Measurements from ENCODE around the gene SEMA3G.

The SEMA3G gene

GRCh38 chr3:52439426-52440248, 5.3 kb downstream of the SEMA3G start:
- Histone ChIP-seq H3K36me3 (ENCODE audit: insufficient read depth, low read length) (no peaks in the 10 kb centered on the region), H3K9ac (ENCODE audit: insufficient read length) (no peak overlapping the region), H3K4me3 (no peak overlapping the region), H3K9me3 (ENCODE audit: low read depth, low read length) (no peaks in the 10 kb centered on the region), H3K27ac (no peak overlapping the region)
- no peak for DNase-seq (ENCODE audit: low read depth, low spot score)
- TF ChIP-seq FOXP2 (optimal IDR thresholded peaks at IDR 0.05; ENCODE audit: control extremely low read depth, extremely low read length, insufficient read depth) (no peak), EZH2 (IDR thresholded peaks at IDR 0.05) (no peak), POLR2AphosphoS5 (IDR thresholded peaks at IDR 0.05; ENCODE audit: borderline replicate concordance, low read depth, low read length) (no peak)

GRCh38 chr3:52438579-52439425, 6.1 kb downstream of the SEMA3G start:
- DNase-seq (ENCODE audit: low read depth, low spot score) = no peak
- Histone ChIP-seq H3K9me3 (ENCODE audit: low read depth, low read length) (no peaks in the 10 kb centered on the region), H3K9ac (ENCODE audit: insufficient read length) (no peak overlapping the region), H3K4me3 (no peak overlapping the region), H3K36me3 (ENCODE audit: insufficient read depth, low read length) (no peaks in the 10 kb centered on the region), H3K27ac (no peak overlapping the region)
- TF ChIP-seq EZH2 (IDR thresholded peaks at IDR 0.05) (no peak), POLR2AphosphoS5 (IDR thresholded peaks at IDR 0.05; ENCODE audit: borderline replicate concordance, low read depth, low read length) (no peak), FOXP2 (optimal IDR thresholded peaks at IDR 0.05; ENCODE audit: control extremely low read depth, extremely low read length, insufficient read depth) (no peak)

- TF ChIP-seq POLR2AphosphoS5 (IDR thresholded peaks at IDR 0.05; ENCODE audit: borderline replicate concordance, low read depth, low read length) = no peak
- TF ChIP-seq EZH2 (IDR thresholded peaks at IDR 0.05) = no peak
- no peak for TF ChIP-seq FOXP2 (optimal IDR thresholded peaks at IDR 0.05; ENCODE audit: control extremely low read depth, extremely low read length, insufficient read depth)
- H3K36me3 ChIP-seq (ENCODE audit: insufficient read depth, low read length) = no peaks in the 10 kb centered on the region
- no peak overlapping the region for H3K9ac ChIP-seq (ENCODE audit: insufficient read length)
- DNase-seq (ENCODE audit: low read depth, low spot score) = no peak
- H3K27ac ChIP-seq = no peak overlapping the region
- H3K9me3 ChIP-seq (ENCODE audit: low read depth, low read length) = no peaks in the 10 kb centered on the region
- H3K4me3 ChIP-seq = no peak overlapping the region
Observed at GRCh38 chr3:52438104-52438376, 6.9 kb downstream of the SEMA3G start.

GRCh38 chr3:52437326-52438103, 7.4 kb downstream of the SEMA3G start:
- Histone ChIP-seq H3K9ac (ENCODE audit: insufficient read length) (no peak overlapping the region), H3K9me3 (ENCODE audit: low read depth, low read length) (no peaks in the 10 kb centered on the region), H3K36me3 (ENCODE audit: insufficient read depth, low read length) (no peaks in the 10 kb centered on the region), H3K27ac (no peak overlapping the region), H3K4me3 (no peak overlapping the region)
- no peak for TF ChIP-seq FOXP2 (optimal IDR thresholded peaks at IDR 0.05; ENCODE audit: control extremely low read depth, extremely low read length, insufficient read depth)
- no peak for TF ChIP-seq POLR2AphosphoS5 (IDR thresholded peaks at IDR 0.05; ENCODE audit: borderline replicate concordance, low read depth, low read length)
- TF ChIP-seq EZH2 (IDR thresholded peaks at IDR 0.05) = no peak
- no peak for DNase-seq (ENCODE audit: low read depth, low spot score)

- Histone ChIP-seq H3K9me3 (ENCODE audit: low read depth, low read length) (no peaks in the 10 kb centered on the region), H3K36me3 (ENCODE audit: insufficient read depth, low read length) (no peaks in the 10 kb centered on the region), H3K4me3 (no peak overlapping the region), H3K9ac (ENCODE audit: insufficient read length) (no peak overlapping the region), H3K27ac (no peak overlapping the region)
- DNase-seq (ENCODE audit: low read depth, low spot score) = no peak
- TF ChIP-seq POLR2AphosphoS5 (IDR thresholded peaks at IDR 0.05; ENCODE audit: borderline replicate concordance, low read depth, low read length) (no peak), EZH2 (IDR thresholded peaks at IDR 0.05) (no peak), FOXP2 (optimal IDR thresholded peaks at IDR 0.05; ENCODE audit: control extremely low read depth, extremely low read length, insufficient read depth) (no peak)
Observed at GRCh38 chr3:52436500-52437149, 8.3 kb downstream of the SEMA3G start.

GRCh38 chr3:52435246-52436101, 9.4 kb downstream of the SEMA3G start:
- no peak overlapping the region for H3K9ac ChIP-seq (ENCODE audit: insufficient read length)
- TF ChIP-seq FOXP2 (optimal IDR thresholded peaks at IDR 0.05; ENCODE audit: control extremely low read depth, extremely low read length, insufficient read depth) (no peak), POLR2AphosphoS5 (IDR thresholded peaks at IDR 0.05; ENCODE audit: borderline replicate concordance, low read depth, low read length) (no peak), EZH2 (IDR thresholded peaks at IDR 0.05) (no peak)
- H3K36me3 ChIP-seq (ENCODE audit: insufficient read depth, low read length) = no peaks in the 10 kb centered on the region
- no peak overlapping the region for H3K27ac ChIP-seq
- H3K4me3 ChIP-seq = no peak overlapping the region
- H3K9me3 ChIP-seq (ENCODE audit: low read depth, low read length) = no peaks in the 10 kb centered on the region
- no peak for DNase-seq (ENCODE audit: low read depth, low spot score)

- H3K4me3 ChIP-seq = no peak overlapping the region
- H3K27ac ChIP-seq = no peak overlapping the region
- TF ChIP-seq FOXP2 (optimal IDR thresholded peaks at IDR 0.05; ENCODE audit: control extremely low read depth, extremely low read length, insufficient read depth) = no peak
- TF ChIP-seq EZH2 (IDR thresholded peaks at IDR 0.05) = no peak
- TF ChIP-seq POLR2AphosphoS5 (IDR thresholded peaks at IDR 0.05; ENCODE audit: borderline replicate concordance, low read depth, low read length) = no peak
Observed at GRCh38 chr3:52434491-52435115, 10.3 kb downstream of the SEMA3G start.

More at GRCh38 chr3:52434491-52435115, 10.3 kb downstream of the SEMA3G start:
- no peaks in the 10 kb centered on the region for H3K9me3 ChIP-seq (ENCODE audit: low read depth, low read length)
- DNase-seq (ENCODE audit: low read depth, low spot score) = no peak
- H3K9ac ChIP-seq (ENCODE audit: insufficient read length) = no peak overlapping the region
- H3K36me3 ChIP-seq (ENCODE audit: insufficient read depth, low read length) = no peaks in the 10 kb centered on the region
